ENCODE measurements around the gene FOSL1. TPM values are rescaled to one million over a fixed set of nuclear protein-coding genes. Genes with fewer than 3 reads are reported as not detected.

The FOSL1 gene
- total RNA-seq, 4 donors from 2014 or later = 0.36 to 9.3 (median 5.2) TPM

- in situ Hi-C loops (cut with MboI; ENCODE audit: low sequenced_read_pairs in 4 of 4) (no loop called here), intact Hi-C loops (cut with DNase I; ENCODE audit: low total_unique reads) (no loop called here)
- no peak overlapping the region for H3K4me3 ChIP-seq
- H3K9me3 ChIP-seq = no peaks in the 10 kb centered on the region
- no peak for ATAC-seq
- TF ChIP-seq POLR2A (IDR thresholded peaks at IDR 0.05) (no peak), CTCF (IDR thresholded peaks at IDR 0.05 in 4 of 5, conservative IDR thresholded peaks at IDR 0.05 in 1 of 5) (no peak)
- H3K27me3 ChIP-seq = no peaks in the 10 kb centered on the region
- H3K4me1 ChIP-seq = no peaks in the 10 kb centered on the region
- no peak for DNase-seq
- H3K36me3 ChIP-seq = no peaks in the 10 kb centered on the region
- H3K27ac ChIP-seq = no peak overlapping the region
Measured at GRCh38 chr11:65945941-65946558, 45.9 kb upstream of the FOSL1 start.

- Histone ChIP-seq H3K9me3 (no peaks in the 10 kb centered on the region), H3K27me3 (no peaks in the 10 kb centered on the region), H3K4me3 (no peak within 1 kb of the TSS), H3K36me3 (no peaks in the 10 kb centered on the region), H3K27ac (no peak within 1 kb of the TSS), H3K4me1 (no peaks in the 10 kb centered on the region)
- in situ Hi-C loops (cut with MboI; ENCODE audit: low sequenced_read_pairs in 4 of 4) (no loop called here), intact Hi-C loops (cut with DNase I; ENCODE audit: low total_unique reads) (no loop called here)
- TF ChIP-seq CTCF (IDR thresholded peaks at IDR 0.05 in 4 of 5, conservative IDR thresholded peaks at IDR 0.05 in 1 of 5) (no peak), POLR2A (IDR thresholded peaks at IDR 0.05) (no peak)
- no peak for ATAC-seq
- no peak for DNase-seq
Measured at GRCh38 chr11:65945430-65945911, 45.3 kb upstream of the FOSL1 start, which contains the start of gene TSGA10IP. Gene TSGA10IP, plus strand, starts transcription at chr11:65945480. Its CDS starts 196 bp downstream, at chr11:65945676.

GRCh38 chr11:65944767-65945166 is 44.6 kb upstream of the FOSL1 start:
- TF ChIP-seq POLR2A (IDR thresholded peaks at IDR 0.05) (no peak), CTCF (IDR thresholded peaks at IDR 0.05 in 4 of 5, conservative IDR thresholded peaks at IDR 0.05 in 1 of 5) (no peak)
- Histone ChIP-seq H3K4me1 (no peaks in the 10 kb centered on the region), H3K4me3 (no peak overlapping the region), H3K9me3 (no peaks in the 10 kb centered on the region), H3K27ac (no peak overlapping the region), H3K36me3 (no peaks in the 10 kb centered on the region), H3K27me3 (no peaks in the 10 kb centered on the region)
- DNase-seq (no peak), ATAC-seq (no peak)
- in situ Hi-C loops (cut with MboI; ENCODE audit: low sequenced_read_pairs in 4 of 4) = no loop called here
- intact Hi-C loops (cut with DNase I; ENCODE audit: low total_unique reads) = no loop called here

DNA sequence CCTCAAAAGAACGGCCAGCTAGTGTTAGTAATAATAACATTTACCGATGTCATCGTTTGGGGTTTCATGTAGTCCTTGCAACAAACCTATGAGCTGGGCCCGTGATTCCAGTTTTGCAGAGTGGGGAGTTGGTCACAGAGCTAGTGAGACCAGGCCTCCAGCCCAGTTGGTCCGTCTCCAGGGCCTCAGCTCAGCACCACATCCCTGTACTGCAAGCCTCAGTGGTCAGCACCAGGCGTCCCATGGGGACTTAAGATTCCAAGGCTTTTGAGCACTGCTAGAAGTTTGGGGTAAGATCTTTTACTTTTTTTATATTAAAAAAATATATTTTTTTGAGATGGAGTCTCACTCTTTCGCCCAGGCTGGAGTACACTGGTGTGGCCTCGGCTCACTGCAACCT is 44.0 kb upstream of the FOSL1 start:
- no peaks in the 10 kb centered on the region for H3K4me1 ChIP-seq
- DNase-seq (no peak), ATAC-seq (no peak)
- no peaks in the 10 kb centered on the region for H3K9me3 ChIP-seq
- no peaks in the 10 kb centered on the region for H3K36me3 ChIP-seq
- TF ChIP-seq POLR2A (IDR thresholded peaks at IDR 0.05) (no peak), CTCF (IDR thresholded peaks at IDR 0.05 in 4 of 5, conservative IDR thresholded peaks at IDR 0.05 in 1 of 5) (no peak)
- intact Hi-C loops (cut with DNase I; ENCODE audit: low total_unique reads) (no loop called here), in situ Hi-C loops (cut with MboI; ENCODE audit: low sequenced_read_pairs in 4 of 4) (no loop called here)
- no peak overlapping the region for H3K27ac ChIP-seq
- H3K4me3 ChIP-seq = no peak overlapping the region
- peaks cover 0 to 2% (median 0%) of the 10 kb centered on the region in 3 donors for H3K27me3 ChIP-seq

- Histone ChIP-seq H3K9me3 (no peaks in the 10 kb centered on the region), H3K27ac (no peak overlapping the region), H3K4me1 (no peaks in the 10 kb centered on the region), H3K36me3 (no peaks in the 10 kb centered on the region), H3K4me3 (no peak overlapping the region), H3K27me3 (peaks cover 0 to 2% (median 0%) of the 10 kb centered on the region in 3 donors)
- in situ Hi-C loops (cut with MboI; ENCODE audit: low sequenced_read_pairs in 4 of 4) (no loop called here), intact Hi-C loops (cut with DNase I; ENCODE audit: low total_unique reads) (no loop called here)
- ATAC-seq = no peak
- DNase-seq = no peak
- no peak for TF ChIP-seq CTCF (IDR thresholded peaks at IDR 0.05 in 4 of 5, conservative IDR thresholded peaks at IDR 0.05 in 1 of 5)
- no peak for TF ChIP-seq POLR2A (IDR thresholded peaks at IDR 0.05)
Measured at GRCh38 chr11:65942531-65942930, 42.3 kb upstream of the FOSL1 start.
